ENCODE data around the gene EIF3I.

GRCh38 chr1:32179443-32180185 lies 42.6 kb upstream of the EIF3I start, which contains the start of gene TXLNA:
- TF ChIP-seq, protein P1, sequence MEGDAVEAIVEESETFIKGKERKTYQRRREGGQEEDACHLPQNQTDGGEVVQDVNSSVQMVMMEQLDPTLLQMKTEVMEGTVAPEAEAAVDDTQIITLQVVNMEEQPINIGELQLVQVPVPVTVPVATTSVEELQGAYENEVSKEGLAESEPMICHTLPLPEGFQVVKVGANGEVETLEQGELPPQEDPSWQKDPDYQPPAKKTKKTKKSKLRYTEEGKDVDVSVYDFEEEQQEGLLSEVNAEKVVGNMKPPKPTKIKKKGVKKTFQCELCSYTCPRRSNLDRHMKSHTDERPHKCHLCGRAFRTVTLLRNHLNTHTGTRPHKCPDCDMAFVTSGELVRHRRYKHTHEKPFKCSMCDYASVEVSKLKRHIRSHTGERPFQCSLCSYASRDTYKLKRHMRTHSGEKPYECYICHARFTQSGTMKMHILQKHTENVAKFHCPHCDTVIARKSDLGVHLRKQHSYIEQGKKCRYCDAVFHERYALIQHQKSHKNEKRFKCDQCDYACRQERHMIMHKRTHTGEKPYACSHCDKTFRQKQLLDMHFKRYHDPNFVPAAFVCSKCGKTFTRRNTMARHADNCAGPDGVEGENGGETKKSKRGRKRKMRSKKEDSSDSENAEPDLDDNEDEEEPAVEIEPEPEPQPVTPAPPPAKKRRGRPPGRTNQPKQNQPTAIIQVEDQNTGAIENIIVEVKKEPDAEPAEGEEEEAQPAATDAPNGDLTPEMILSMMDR (conservative IDR thresholded peaks at IDR 0.05; ENCODE audit: low read depth in 2 of 2) = no peak
- TF ChIP-seq EZH2phosphoT487 (IDR thresholded peaks at IDR 0.05; ENCODE audit: unreplicated experiment) (no peak), JUNB (IDR thresholded peaks at IDR 0.05; ENCODE audit: unreplicated experiment) (no peak), EZH2 (IDR thresholded peaks at IDR 0.05; ENCODE audit: low read depth, unreplicated experiment) (no peak), POLR2AphosphoS5 (IDR thresholded peaks at IDR 0.05; ENCODE audit: low read depth) (peak; percentile 91), ZNF114 (CRISPR knock-in tag; IDR thresholded peaks at IDR 0.05) (no peak), NANOG (IDR thresholded peaks at IDR 0.05; ENCODE audit: borderline replicate concordance) (no peak), CREB1 (CRISPR knock-in tag; IDR thresholded peaks at IDR 0.05; ENCODE audit: low read depth) (0 out of 2 replicates have a peak, but pooled peaks have one; percentile 9), STAT1 (IDR thresholded peaks at IDR 0.05; ENCODE audit: unreplicated experiment) (no peak)
- TF ChIP-seq, protein P2, sequence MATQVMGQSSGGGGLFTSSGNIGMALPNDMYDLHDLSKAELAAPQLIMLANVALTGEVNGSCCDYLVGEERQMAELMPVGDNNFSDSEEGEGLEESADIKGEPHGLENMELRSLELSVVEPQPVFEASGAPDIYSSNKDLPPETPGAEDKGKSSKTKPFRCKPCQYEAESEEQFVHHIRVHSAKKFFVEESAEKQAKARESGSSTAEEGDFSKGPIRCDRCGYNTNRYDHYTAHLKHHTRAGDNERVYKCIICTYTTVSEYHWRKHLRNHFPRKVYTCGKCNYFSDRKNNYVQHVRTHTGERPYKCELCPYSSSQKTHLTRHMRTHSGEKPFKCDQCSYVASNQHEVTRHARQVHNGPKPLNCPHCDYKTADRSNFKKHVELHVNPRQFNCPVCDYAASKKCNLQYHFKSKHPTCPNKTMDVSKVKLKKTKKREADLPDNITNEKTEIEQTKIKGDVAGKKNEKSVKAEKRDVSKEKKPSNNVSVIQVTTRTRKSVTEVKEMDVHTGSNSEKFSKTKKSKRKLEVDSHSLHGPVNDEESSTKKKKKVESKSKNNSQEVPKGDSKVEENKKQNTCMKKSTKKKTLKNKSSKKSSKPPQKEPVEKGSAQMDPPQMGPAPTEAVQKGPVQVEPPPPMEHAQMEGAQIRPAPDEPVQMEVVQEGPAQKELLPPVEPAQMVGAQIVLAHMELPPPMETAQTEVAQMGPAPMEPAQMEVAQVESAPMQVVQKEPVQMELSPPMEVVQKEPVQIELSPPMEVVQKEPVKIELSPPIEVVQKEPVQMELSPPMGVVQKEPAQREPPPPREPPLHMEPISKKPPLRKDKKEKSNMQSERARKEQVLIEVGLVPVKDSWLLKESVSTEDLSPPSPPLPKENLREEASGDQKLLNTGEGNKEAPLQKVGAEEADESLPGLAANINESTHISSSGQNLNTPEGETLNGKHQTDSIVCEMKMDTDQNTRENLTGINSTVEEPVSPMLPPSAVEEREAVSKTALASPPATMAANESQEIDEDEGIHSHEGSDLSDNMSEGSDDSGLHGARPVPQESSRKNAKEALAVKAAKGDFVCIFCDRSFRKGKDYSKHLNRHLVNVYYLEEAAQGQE (IDR thresholded peaks at IDR 0.05; ENCODE audit: unreplicated experiment) = no peak

Measured in GM23338 (cell line).